Peyer's patch (tissue), 4 donors: ENCODE data around the gene L3MBTL1.

Source experiments
- CTCF ChIP-seq, 6 experiments: fragments of 450-650 bp in 4 of 6; fragments of 200-600 bp in 2 of 6; sonication (generic) in 1 of 6; IDR thresholded peaks; one replicate each; pipeline ENCODE4 v1.5.1; 2017 to 2019; ENCODE audit warnings: antibody characterized with exemption in 6 of 6, mild to moderate bottlenecking in 3 of 6, moderate library complexity in 1 of 6
- POLR2A ChIP-seq, 2 donors: fragments of 450-650 bp; IDR thresholded peaks; one replicate each; pipeline ENCODE4 v1.5.1; 2017; ENCODE audit warnings: antibody characterized with exemption in 2 of 2, mild to moderate bottlenecking in 2 of 2, moderate library complexity in 2 of 2

- no peak for TF ChIP-seq CTCF (IDR thresholded peaks at IDR 0.05)
- no peak for TF ChIP-seq POLR2A (IDR thresholded peaks at IDR 0.05)
Observed at GRCh38 chr20:43536041-43536816, 28.7 kb downstream of the L3MBTL1 start.
